Osteoblast (primary cell): ENCODE results near the gene NDN. TPM values are rescaled to one million over a fixed set of nuclear protein-coding genes. Genes with fewer than 3 reads are reported as not detected.

Experiments used
- DNase-seq: peaks from one replicate; pipeline ENCODE4 v3.0.0; 2011; ENCODE audit warnings: low spot score, mixed read lengths; ENCODE audit not compliant: insufficient read length; ENCODE audit errors: missing footprints
- H2AFZ ChIP-seq: 2 replicates; pipeline ENCODE4 v1.6.0; 2011; ENCODE audit warnings: mild to moderate bottlenecking, low read length
- H3K27ac ChIP-seq: 2 replicates; pipeline ENCODE4 v1.5.1; 2011; ENCODE audit warnings: mild to moderate bottlenecking, low read depth, low read length, moderate library complexity
- H3K27me3 ChIP-seq: 2 replicates; pipeline ENCODE4 v1.6.0; 2012; ENCODE audit warnings: mild to moderate bottlenecking, control low read depth, inconsistent platforms, low read length, moderate library complexity; ENCODE audit not compliant: insufficient read depth
- H3K36me3 ChIP-seq: 2 replicates; pipeline ENCODE4 v1.5.1; 2011; ENCODE audit warnings: mild to moderate bottlenecking, low read length, control low read depth, moderate library complexity; ENCODE audit not compliant: insufficient read depth
- H3K4me1 ChIP-seq: 2 replicates; pipeline ENCODE4 v1.5.1; 2011; ENCODE audit warnings: mild to moderate bottlenecking, low read length, control low read depth, moderate library complexity; ENCODE audit not compliant: insufficient read depth
- H3K4me2 ChIP-seq: 2 replicates; pipeline ENCODE4 v1.6.0; 2011; ENCODE audit warnings: mild to moderate bottlenecking, low read length; ENCODE audit not compliant: insufficient read depth
- H3K4me3 ChIP-seq: fragments of 200-600 bp; sonication (generic); 3 replicates; pipeline ENCODE4 v1.5.1; 2012; ENCODE audit warnings: mild to moderate bottlenecking, low read length, inconsistent platforms; ENCODE audit not compliant: insufficient read depth
- H3K79me2 ChIP-seq: 2 replicates; pipeline ENCODE4 v1.6.0; 2012; ENCODE audit warnings: mild to moderate bottlenecking, low read length, control low read depth, inconsistent platforms; ENCODE audit not compliant: insufficient read depth
- H3K9me3 ChIP-seq: 2 replicates; pipeline ENCODE4 v1.5.1; 2011; ENCODE audit warnings: low read depth, low read length, control low read depth
- H4K20me1 ChIP-seq: 2 replicates; pipeline ENCODE4 v1.6.0; 2012; ENCODE audit warnings: mild to moderate bottlenecking, low read length, control low read depth; ENCODE audit not compliant: insufficient read depth
- total RNA-seq: library from RNA; depleted of rRNA; stranded (reverse); fragments of >200 nt; gene quantifications from 2 replicates; pipeline ENCODE4 v1.2.3, GENCODE V29; 2012
- TF ChIP-seq, protein P1 (sequence below): IDR thresholded peaks from 2 replicates; pipeline ENCODE4 v1.5.1; 2011; ENCODE audit warnings: mild to moderate bottlenecking, low read depth, low read length, moderate library complexity; ENCODE audit errors: extremely low read depth

The NDN gene
- total RNA-seq, 1 donor: 34.7 TPM

DNA sequence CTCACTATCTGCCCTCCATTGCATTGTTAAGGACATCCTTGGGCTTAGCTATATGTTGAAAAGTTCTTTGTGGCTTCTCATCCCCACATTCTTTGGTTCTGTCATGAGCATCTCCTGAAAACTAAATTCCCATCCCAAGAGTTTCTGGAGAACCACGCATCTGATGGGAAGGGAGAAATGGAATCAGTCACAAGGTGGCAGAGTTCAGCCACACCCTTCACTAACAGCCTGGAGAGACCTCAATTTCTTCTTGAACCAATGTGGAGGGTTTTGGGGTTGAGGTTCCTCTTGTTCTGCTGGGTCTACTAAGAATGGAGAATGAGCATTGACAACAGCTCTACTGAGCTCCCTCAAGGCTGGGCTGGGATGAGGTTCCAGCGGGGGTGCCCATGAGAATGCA lies 23.9 kb downstream of the NDN start:
- Histone ChIP-seq H3K79me2 (no peaks in the 10 kb centered on the region), H4K20me1 (no peaks in the 10 kb centered on the region), H3K4me3 (no peak overlapping the region), H3K4me1 (no peaks in the 10 kb centered on the region), H3K27me3 (no peaks in the 10 kb centered on the region), H3K4me2 (no peak overlapping the region), H2AFZ (no peak overlapping the region), H3K9me3 (no peaks in the 10 kb centered on the region), H3K27ac (no peak overlapping the region), H3K36me3 (no peaks in the 10 kb centered on the region)
- DNase-seq: no peak
- TF ChIP-seq, protein P1, sequence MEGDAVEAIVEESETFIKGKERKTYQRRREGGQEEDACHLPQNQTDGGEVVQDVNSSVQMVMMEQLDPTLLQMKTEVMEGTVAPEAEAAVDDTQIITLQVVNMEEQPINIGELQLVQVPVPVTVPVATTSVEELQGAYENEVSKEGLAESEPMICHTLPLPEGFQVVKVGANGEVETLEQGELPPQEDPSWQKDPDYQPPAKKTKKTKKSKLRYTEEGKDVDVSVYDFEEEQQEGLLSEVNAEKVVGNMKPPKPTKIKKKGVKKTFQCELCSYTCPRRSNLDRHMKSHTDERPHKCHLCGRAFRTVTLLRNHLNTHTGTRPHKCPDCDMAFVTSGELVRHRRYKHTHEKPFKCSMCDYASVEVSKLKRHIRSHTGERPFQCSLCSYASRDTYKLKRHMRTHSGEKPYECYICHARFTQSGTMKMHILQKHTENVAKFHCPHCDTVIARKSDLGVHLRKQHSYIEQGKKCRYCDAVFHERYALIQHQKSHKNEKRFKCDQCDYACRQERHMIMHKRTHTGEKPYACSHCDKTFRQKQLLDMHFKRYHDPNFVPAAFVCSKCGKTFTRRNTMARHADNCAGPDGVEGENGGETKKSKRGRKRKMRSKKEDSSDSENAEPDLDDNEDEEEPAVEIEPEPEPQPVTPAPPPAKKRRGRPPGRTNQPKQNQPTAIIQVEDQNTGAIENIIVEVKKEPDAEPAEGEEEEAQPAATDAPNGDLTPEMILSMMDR: no peak

GRCh38 chr15:23648920-23649515 lies 38.1 kb downstream of the NDN start:
- H3K9me3 ChIP-seq: no peaks in the 10 kb centered on the region
- no peak overlapping the region for H3K27ac ChIP-seq
- no peak overlapping the region for H3K4me3 ChIP-seq
- DNase-seq: peak; percentile 87
- no peaks in the 10 kb centered on the region for H3K79me2 ChIP-seq
- no peak overlapping the region for H2AFZ ChIP-seq
- TF ChIP-seq, protein P1: peak; percentile 47
- no peaks in the 10 kb centered on the region for H4K20me1 ChIP-seq
- no peaks in the 10 kb centered on the region for H3K4me1 ChIP-seq
- H3K36me3 ChIP-seq: no peaks in the 10 kb centered on the region
- H3K27me3 ChIP-seq: no peaks in the 10 kb centered on the region
- no peak overlapping the region for H3K4me2 ChIP-seq

GRCh38 chr15:23647421-23648370 lies 39.4 kb downstream of the NDN start, which contains the start of gene MAGEL2:
Gene MAGEL2 (minus strand): TSS chr15:23647867. CDS start chr15:23647742, 125 bp downstream.
- peak; percentile 84 for DNase-seq
- Histone ChIP-seq H4K20me1 (no peaks in the 10 kb centered on the region), H2AFZ (no peak within 1 kb of the TSS), H3K4me3 (no peak within 1 kb of the TSS), H3K79me2 (no peaks in the 10 kb centered on the region), H3K36me3 (no peaks in the 10 kb centered on the region), H3K4me2 (no peak within 1 kb of the TSS), H3K27me3 (no peaks in the 10 kb centered on the region), H3K27ac (no peak within 1 kb of the TSS), H3K4me1 (no peaks in the 10 kb centered on the region), H3K9me3 (no peaks in the 10 kb centered on the region)
- TF ChIP-seq, protein P1: no peak

GRCh38 chr15:23647001-23647295 lies 40.2 kb downstream of the NDN start:
- Histone ChIP-seq H4K20me1 (no peaks in the 10 kb centered on the region), H3K79me2 (no peaks in the 10 kb centered on the region), H3K4me1 (no peaks in the 10 kb centered on the region), H3K27ac (no peak overlapping the region), H3K9me3 (no peaks in the 10 kb centered on the region), H3K36me3 (no peaks in the 10 kb centered on the region), H3K27me3 (no peaks in the 10 kb centered on the region), H2AFZ (no peak overlapping the region), H3K4me3 (no peak overlapping the region), H3K4me2 (no peak overlapping the region)
- DNase-seq: peak; percentile 45
- TF ChIP-seq, protein P1: no peak
